Stomach smooth muscle (tissue), 2 donors: ENCODE measurements around the gene ZFP62.

Experiments used
- H3K27ac ChIP-seq: one replicate; pipeline ENCODE4 v1.7.0; 2013; ENCODE audit warnings: mild to moderate bottlenecking, low read length, inconsistent platforms
- H3K27me3 ChIP-seq, 2 donors: one replicate each; pipeline ENCODE4 v1.7.0; 2013; ENCODE audit warnings: low read length in 2 of 2; ENCODE audit not compliant: insufficient read depth in 2 of 2, control insufficient read depth in 1 of 2
- H3K36me3 ChIP-seq, 2 donors: one replicate each; pipeline ENCODE4 v1.7.0; 2013; ENCODE audit warnings: low read length in 2 of 2; ENCODE audit not compliant: control insufficient read depth in 2 of 2, insufficient read depth in 2 of 2
- H3K4me1 ChIP-seq: one replicate; pipeline ENCODE4 v1.7.0; 2013; ENCODE audit warnings: low read length; ENCODE audit not compliant: control insufficient read depth, insufficient read depth
- H3K4me3 ChIP-seq, 2 donors: one replicate each; pipeline ENCODE4 v1.7.0; 2013; ENCODE audit warnings: low read length in 2 of 2
- H3K9ac ChIP-seq, 2 donors: one replicate each; pipeline ENCODE4 v1.7.0; 2013; ENCODE audit warnings: low read length in 2 of 2, mild to moderate bottlenecking in 1 of 2
- H3K9me3 ChIP-seq, 2 donors: one replicate each; pipeline ENCODE4 v1.7.0; 2013; ENCODE audit warnings: low read length in 2 of 2; ENCODE audit not compliant: control insufficient read depth in 2 of 2
- donor health status: healthy.
- donor health status: Pancreatic carcinoma.

Gene ZFP62

DNA sequence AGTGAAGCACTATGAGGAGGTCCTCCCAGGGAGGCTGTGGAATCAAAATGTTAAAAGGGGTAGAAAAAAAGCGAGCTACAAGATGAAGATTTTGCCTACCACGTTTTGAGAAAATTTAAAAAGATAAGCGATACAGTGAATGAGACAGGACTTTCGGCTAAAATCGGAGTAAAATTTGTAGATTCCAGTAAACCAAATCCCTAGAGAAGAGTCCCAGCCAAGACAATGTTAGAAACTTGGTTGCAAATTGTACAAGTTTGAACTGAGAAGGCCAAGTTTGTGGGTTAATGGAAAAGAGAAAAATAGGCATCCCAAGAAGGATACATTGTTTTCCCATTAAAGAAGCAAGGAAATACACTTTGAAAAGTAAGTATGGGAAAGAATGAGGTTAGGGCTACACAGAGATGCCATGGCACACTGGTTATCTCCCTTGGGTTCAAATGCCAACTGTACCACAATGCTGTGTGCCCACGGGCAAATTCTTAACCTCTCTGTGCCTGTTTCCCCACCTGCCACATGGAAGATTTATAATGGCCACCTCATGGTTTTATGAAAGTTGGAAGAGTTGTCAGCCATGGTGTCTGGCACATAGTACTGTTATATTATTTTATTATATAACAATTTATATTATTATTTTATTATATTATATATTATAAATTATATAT lies 42.3 kb downstream of the ZFP62 start:
- Histone ChIP-seq H3K4me3 (peak overlapping the region in 1 of 2 donors; percentile 3), H3K27me3 (peaks cover 0 to 6% of the 10 kb centered on the region in 2 donors), H3K27ac (peak overlapping the region; percentile 31), H3K9me3 (no peaks in the 10 kb centered on the region), H3K4me1 (peaks cover 24% of the 10 kb centered on the region), H3K9ac (peak overlapping the region in 1 of 2 donors; percentile 25), H3K36me3 (no peaks in the 10 kb centered on the region)

- Histone ChIP-seq H3K36me3 (no peaks in the 10 kb centered on the region), H3K9me3 (no peaks in the 10 kb centered on the region), H3K4me3 (peak overlapping the region in 1 of 2 donors; percentile 3), H3K27ac (peak overlapping the region; percentile 31), H3K27me3 (peaks cover 0 to 6% of the 10 kb centered on the region in 2 donors), H3K9ac (peak overlapping the region; percentile 13 to 25), H3K4me1 (peaks cover 19% of the 10 kb centered on the region)
These were observed 43.0 kb downstream of the ZFP62 start for GRCh38 chr5:180817893-180818674.

GRCh38 chr5:180816608-180817534 lies 44.2 kb downstream of the ZFP62 start:
- peaks cover 21% of the 10 kb centered on the region for H3K4me1 ChIP-seq

DNA sequence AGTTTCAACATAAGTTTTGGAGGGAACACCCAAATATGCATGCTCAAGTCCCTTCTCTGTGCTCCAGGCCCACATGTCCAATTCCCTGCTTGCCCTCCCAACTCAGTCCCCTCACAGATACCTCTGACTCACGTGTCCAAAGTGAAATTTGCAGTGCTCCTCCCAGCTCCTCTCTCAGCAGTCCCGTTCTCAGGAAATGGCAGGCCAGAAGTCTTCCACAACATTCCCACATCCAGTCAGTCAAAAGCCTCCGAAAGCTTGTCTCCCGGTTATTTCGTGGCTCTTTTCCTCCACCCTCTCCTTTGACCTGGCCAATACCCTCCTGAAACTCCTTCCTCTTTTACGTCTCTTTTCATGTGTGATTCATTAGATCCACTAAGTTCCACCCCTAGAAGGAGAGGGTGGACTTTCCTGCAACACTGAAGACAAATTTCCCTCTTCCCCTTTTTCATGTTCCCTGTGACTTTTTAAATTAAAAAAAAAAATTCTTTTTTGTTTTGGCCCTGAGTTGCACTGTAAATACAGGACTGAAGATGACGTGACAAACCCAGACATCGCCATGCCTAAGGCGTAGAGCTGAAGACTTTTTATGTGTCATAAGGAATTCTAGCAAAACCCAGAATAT lies 45.7 kb downstream of the ZFP62 start:
- Histone ChIP-seq H3K4me1 (peaks cover 34% of the 10 kb centered on the region), H3K27me3 (peaks cover 0 to 4% of the 10 kb centered on the region in 2 donors), H3K9ac (peak overlapping the region in 1 of 2 donors; percentile 42), H3K36me3 (no peaks in the 10 kb centered on the region), H3K27ac (no peak overlapping the region), H3K4me3 (peak overlapping the region in 1 of 2 donors; percentile 49), H3K9me3 (no peaks in the 10 kb centered on the region)

More at GRCh38 chr5:180816608-180817534, 44.2 kb downstream of the ZFP62 start:
- H3K27ac ChIP-seq: no peak overlapping the region
- H3K9ac ChIP-seq: no peak overlapping the region
- H3K9me3 ChIP-seq: no peaks in the 10 kb centered on the region
- H3K27me3 ChIP-seq: peaks cover 0 to 4% of the 10 kb centered on the region in 2 donors
- H3K36me3 ChIP-seq: no peaks in the 10 kb centered on the region
- no peak overlapping the region for H3K4me3 ChIP-seq

- Histone ChIP-seq H3K27ac (no peak overlapping the region), H3K27me3 (peaks cover 0 to 2% of the 10 kb centered on the region in 2 donors), H3K36me3 (no peaks in the 10 kb centered on the region), H3K9ac (no peak overlapping the region), H3K4me1 (peaks cover 42% of the 10 kb centered on the region), H3K9me3 (no peaks in the 10 kb centered on the region), H3K4me3 (no peak overlapping the region)
These were observed 47.7 kb downstream of the ZFP62 start for GRCh38 chr5:180813420-180813819.

GRCh38 chr5:180811623-180812124 lies 49.4 kb downstream of the ZFP62 start:
- Histone ChIP-seq H3K36me3 (peaks cover 0 to 3% of the 10 kb centered on the region in 2 donors), H3K9me3 (no peaks in the 10 kb centered on the region), H3K27ac (peak overlapping the region; percentile 95), H3K4me3 (peak overlapping the region in 1 of 2 donors; percentile 94), H3K4me1 (peaks cover 47% of the 10 kb centered on the region), H3K9ac (peak overlapping the region; percentile 85 to 91), H3K27me3 (no peaks in the 10 kb centered on the region)

GRCh38 chr5:180810959-180811622 lies 50.0 kb downstream of the ZFP62 start:
- no peaks in the 10 kb centered on the region for H3K27me3 ChIP-seq
- peak overlapping the region; percentile 95 for H3K27ac ChIP-seq
- H3K4me1 ChIP-seq: peaks cover 50% of the 10 kb centered on the region
- H3K9me3 ChIP-seq: no peaks in the 10 kb centered on the region
- H3K36me3 ChIP-seq: peaks cover 0 to 4% of the 10 kb centered on the region in 2 donors
- peak overlapping the region; percentile 85 to 91 for H3K9ac ChIP-seq
- peak overlapping the region; percentile 90 to 94 for H3K4me3 ChIP-seq

GRCh38 chr5:180810210-180810958 lies 50.7 kb downstream of the ZFP62 start:
- Histone ChIP-seq H3K4me1 (peaks cover 50% of the 10 kb centered on the region), H3K9ac (peak overlapping the region; percentile 85 to 91)

More at GRCh38 chr5:180810210-180810958, 50.7 kb downstream of the ZFP62 start:
- H3K27ac ChIP-seq: peak overlapping the region; percentile 95
- H3K4me3 ChIP-seq: peak overlapping the region; percentile 90 to 94
- no peaks in the 10 kb centered on the region for H3K9me3 ChIP-seq
- H3K36me3 ChIP-seq: peaks cover 0 to 4% of the 10 kb centered on the region in 2 donors
- no peaks in the 10 kb centered on the region for H3K27me3 ChIP-seq
